ENCODE data around the gene SEPTIN2.

SEPTIN2 gene

GRCh38 chr2:241310917-241311566 lies 4.7 kb upstream of the SEPTIN2 start:
- TF ChIP-seq ZNF70 (CRISPR knock-in tag; IDR thresholded peaks at IDR 0.05) (no peak), RARB (CRISPR knock-in tag; IDR thresholded peaks at IDR 0.05) (no peak), CSDC2 (CRISPR knock-in tag; IDR thresholded peaks at IDR 0.05) (no peak), ZFP3 (CRISPR knock-in tag; IDR thresholded peaks at IDR 0.05) (no peak), PATZ1 (CRISPR knock-in tag; IDR thresholded peaks at IDR 0.05; ENCODE audit: borderline replicate concordance) (no peak), TCF4 (CRISPR knock-in tag; IDR thresholded peaks at IDR 0.05; ENCODE audit: borderline replicate concordance) (no peak), ESRRG (CRISPR knock-in tag; IDR thresholded peaks at IDR 0.05) (no peak), ARNTL (CRISPR knock-in tag; IDR thresholded peaks at IDR 0.05; ENCODE audit: borderline replicate concordance, low read depth) (no peak), CREB5 (CRISPR knock-in tag; IDR thresholded peaks at IDR 0.05; ENCODE audit: low read depth) (no peak), ZNF8 (CRISPR knock-in tag; IDR thresholded peaks at IDR 0.05) (no peak), ZC3H10 (CRISPR knock-in tag; IDR thresholded peaks at IDR 0.05) (no peak), GLIS3 (CRISPR knock-in tag; IDR thresholded peaks at IDR 0.05) (no peak), OSR1 (CRISPR knock-in tag; IDR thresholded peaks at IDR 0.05) (no peak), SNAI2 (CRISPR knock-in tag; IDR thresholded peaks at IDR 0.05) (no peak), ZFP30 (CRISPR knock-in tag; IDR thresholded peaks at IDR 0.05) (no peak), ZNF565 (CRISPR knock-in tag; conservative IDR thresholded peaks at IDR 0.05; ENCODE audit: low read depth) (no peak), BACH2 (CRISPR knock-in tag; IDR thresholded peaks at IDR 0.05; ENCODE audit: borderline replicate concordance) (no peak)
- no peak for ATAC-seq

GRCh38 chr2:241312082-241312481 lies 3.6 kb upstream of the SEPTIN2 start:
- no peak for TF ChIP-seq TCF4 (CRISPR knock-in tag; IDR thresholded peaks at IDR 0.05; ENCODE audit: borderline replicate concordance)
- TF ChIP-seq ZNF70 (CRISPR knock-in tag; IDR thresholded peaks at IDR 0.05): no peak
- no peak for TF ChIP-seq ZNF565 (CRISPR knock-in tag; conservative IDR thresholded peaks at IDR 0.05; ENCODE audit: low read depth)
- no peak for TF ChIP-seq BACH2 (CRISPR knock-in tag; IDR thresholded peaks at IDR 0.05; ENCODE audit: borderline replicate concordance)
- no peak for ATAC-seq

GRCh38 chr2:241313543-241314095 lies 2.1 kb upstream of the SEPTIN2 start:
- TF ChIP-seq PPARA (CRISPR knock-in tag; IDR thresholded peaks at IDR 0.05; ENCODE audit: borderline replicate concordance): no peak
- no peak for TF ChIP-seq ESRRG (CRISPR knock-in tag; IDR thresholded peaks at IDR 0.05)
- no peak for TF ChIP-seq TSHZ2 (CRISPR knock-in tag; IDR thresholded peaks at IDR 0.05)
- no peak for TF ChIP-seq ZNF565 (CRISPR knock-in tag; conservative IDR thresholded peaks at IDR 0.05; ENCODE audit: low read depth)
- no peak for TF ChIP-seq SNAI2 (CRISPR knock-in tag; IDR thresholded peaks at IDR 0.05)
- no peak for TF ChIP-seq POU6F1 (CRISPR knock-in tag; IDR thresholded peaks at IDR 0.05; ENCODE audit: borderline replicate concordance, low read depth)
- TF ChIP-seq ZFP30 (CRISPR knock-in tag; IDR thresholded peaks at IDR 0.05): no peak
- TF ChIP-seq ARNTL (CRISPR knock-in tag; IDR thresholded peaks at IDR 0.05; ENCODE audit: borderline replicate concordance, low read depth): no peak
- no peak for TF ChIP-seq ZC3H10 (CRISPR knock-in tag; IDR thresholded peaks at IDR 0.05)
- TF ChIP-seq TOX (CRISPR knock-in tag; IDR thresholded peaks at IDR 0.05; ENCODE audit: borderline replicate concordance): no peak
- TF ChIP-seq BACH2 (CRISPR knock-in tag; IDR thresholded peaks at IDR 0.05; ENCODE audit: borderline replicate concordance): no peak
- TF ChIP-seq ZFP3 (CRISPR knock-in tag; IDR thresholded peaks at IDR 0.05): no peak
- no peak for TF ChIP-seq ZNF8 (CRISPR knock-in tag; IDR thresholded peaks at IDR 0.05)
- TF ChIP-seq CREB5 (CRISPR knock-in tag; IDR thresholded peaks at IDR 0.05; ENCODE audit: low read depth): no peak
- no peak for TF ChIP-seq PATZ1 (CRISPR knock-in tag; IDR thresholded peaks at IDR 0.05; ENCODE audit: borderline replicate concordance)
- TF ChIP-seq ZNF70 (CRISPR knock-in tag; IDR thresholded peaks at IDR 0.05): no peak
- TF ChIP-seq TCF4 (CRISPR knock-in tag; IDR thresholded peaks at IDR 0.05; ENCODE audit: borderline replicate concordance): no peak
- TF ChIP-seq ISL1 (CRISPR knock-in tag; IDR thresholded peaks at IDR 0.05): no peak
- no peak for TF ChIP-seq CSRNP3 (CRISPR knock-in tag; IDR thresholded peaks at IDR 0.05)

More at GRCh38 chr2:241313543-241314095, 2.1 kb upstream of the SEPTIN2 start:
- no peak for ATAC-seq
